WTC11 (cell line): ENCODE data around the gene ZNF723. TPM values are rescaled to one million over a fixed set of nuclear protein-coding genes. Genes with fewer than 3 reads are reported as not detected.

Source experiments
- ATAC-seq: fragments of 200-7000 bp; cut with Tn5 transposase; 2 replicates; pipeline ENCODE4 v1.10.0; 2021; ENCODE audit warnings: mild to moderate bottlenecking, moderate library complexity
- CTCF ChIA-PET: fragments of 300-600 bp; sonication (Branson Sonifier 250); formaldehyde crosslinking; loops from one replicate; lab custom pipeline; 2021; ENCODE audit warnings: antibody characterized with exemption; lab: Charles Lee
- POLR2A ChIA-PET: fragments of 350-600 bp; sonication (Branson Sonifier 250); formaldehyde crosslinking; loops from one replicate; lab custom pipeline; 2021; ENCODE audit warnings: antibody characterized with exemption; lab: Charles Lee
- DNase-seq: peaks from one replicate; pipeline ENCODE4 v3.0.0; 2021; ENCODE audit warnings: low spot score
- H3K27ac Mint-ChIP-seq: 2 replicates; pipeline ENCODE4 v1.8.0; 2021; ENCODE audit warnings: mixed read lengths
- H3K27me3 Mint-ChIP-seq: 2 replicates; pipeline ENCODE4 v1.8.0; 2021; ENCODE audit warnings: low read depth, mild to moderate bottlenecking, moderate library complexity, mixed read lengths
- H3K36me3 Mint-ChIP-seq: 2 replicates; pipeline ENCODE4 v1.8.0; 2021; ENCODE audit warnings: mixed read lengths
- H3K4me1 Mint-ChIP-seq: 2 replicates; pipeline ENCODE4 v1.8.0; 2022; ENCODE audit warnings: mixed read lengths
- H3K4me3 Mint-ChIP-seq: 2 replicates; pipeline ENCODE4 v1.8.0; 2021; ENCODE audit warnings: mild to moderate bottlenecking, moderate library complexity, mixed read lengths
- H3K9me3 Mint-ChIP-seq: 2 replicates; pipeline ENCODE4 v1.8.0; 2021; ENCODE audit warnings: mixed read lengths
- PRRX2 ChIP-seq: fragments of 250-450 bp; sonication (Bioruptor Pico); IDR thresholded peaks from 2 replicates; pipeline ENCODE4 v1.8.0; 2021; ENCODE audit warnings: mild to moderate bottlenecking
- RORB ChIP-seq: fragments of 250-450 bp; sonication (Bioruptor Pico); IDR thresholded peaks from 2 replicates; pipeline ENCODE4 v1.9.0; 2021; ENCODE audit warnings: mild to moderate bottlenecking
- ZBTB21 ChIP-seq: sonication (generic); formaldehyde crosslinking; IDR thresholded peaks from 2 replicates; pipeline ENCODE4 v1.8.1; 2023; ENCODE audit warnings: mild to moderate bottlenecking, missing genetic modification reagents, borderline replicate concordance
- ZNF263 ChIP-seq: sonication (generic); formaldehyde crosslinking; IDR thresholded peaks from 2 replicates; pipeline ENCODE4 v1.8.1; 2022; ENCODE audit warnings: low read depth, mild to moderate bottlenecking, moderate library complexity, missing genetic modification reagents
- total RNA-seq: library from RNA; stranded (reverse); gene quantifications from 3 replicates; pipeline ENCODE4 v1.2.3, GENCODE V29; 2021
- TF ChIP-seq, protein P1 (sequence below): sonication (generic); formaldehyde crosslinking; conservative IDR thresholded peaks from 2 replicates; pipeline ENCODE4 v1.8.1; 2022; ENCODE audit warnings: mild to moderate bottlenecking, missing genetic modification reagents
- TF ChIP-seq, protein P2 (sequence below): sonication (generic); formaldehyde crosslinking; IDR thresholded peaks from 2 replicates; pipeline ENCODE4 v1.8.1; 2022; ENCODE audit warnings: missing genetic modification reagents, borderline replicate concordance
- TF ChIP-seq, protein P3 (sequence below): sonication (generic); formaldehyde crosslinking; IDR thresholded peaks from 2 replicates; pipeline ENCODE4 v1.8.1; 2022; ENCODE audit warnings: low read depth, mild to moderate bottlenecking, moderate library complexity, missing genetic modification reagents, borderline replicate concordance
- TF ChIP-seq, protein P4 (sequence below): fragments of 250-450 bp; sonication (Bioruptor Pico); IDR thresholded peaks from 2 replicates; pipeline ENCODE4 v1.9.0; 2021; ENCODE audit warnings: mild to moderate bottlenecking, borderline replicate concordance
- TF ChIP-seq, protein P5 (sequence below): sonication (generic); formaldehyde crosslinking; IDR thresholded peaks from 2 replicates; pipeline ENCODE4 v1.8.0; 2023; ENCODE audit warnings: mild to moderate bottlenecking, missing genetic modification reagents

ZNF723 gene
- total RNA-seq, 1 experiment from 2014 or later: not detected

DNA sequence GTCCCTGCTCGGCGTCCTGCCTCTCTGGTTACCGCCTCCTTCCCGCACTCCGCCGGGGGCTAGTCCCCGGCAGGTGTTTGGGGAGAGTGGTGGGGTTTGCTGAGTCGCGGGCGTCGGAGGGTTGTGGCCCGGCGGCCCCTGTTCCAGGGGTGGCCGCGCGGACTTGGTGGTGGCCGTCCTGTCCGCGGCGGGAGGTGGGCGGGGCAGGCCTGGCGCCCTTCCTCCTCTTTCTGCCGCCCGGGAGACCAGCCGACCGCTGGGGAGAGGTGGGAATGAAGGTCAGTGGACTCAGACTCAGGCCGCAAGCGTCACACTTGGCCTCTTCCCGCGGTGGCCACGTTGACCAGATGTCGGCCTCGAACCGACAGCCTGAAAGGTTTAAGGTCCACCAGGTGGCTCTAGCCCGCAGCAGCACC lies 61.8 kb downstream of the ZNF723 start:
- no peak for DNase-seq
- POLR2A ChIA-PET: no interaction called here
- peaks cover 43% of the 10 kb centered on the region for H3K36me3 Mint-ChIP-seq
- TF ChIP-seq, protein P1, sequence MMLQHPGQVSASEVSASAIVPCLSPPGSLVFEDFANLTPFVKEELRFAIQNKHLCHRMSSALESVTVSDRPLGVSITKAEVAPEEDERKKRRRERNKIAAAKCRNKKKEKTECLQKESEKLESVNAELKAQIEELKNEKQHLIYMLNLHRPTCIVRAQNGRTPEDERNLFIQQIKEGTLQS: no peak
- TF ChIP-seq, protein P2, sequence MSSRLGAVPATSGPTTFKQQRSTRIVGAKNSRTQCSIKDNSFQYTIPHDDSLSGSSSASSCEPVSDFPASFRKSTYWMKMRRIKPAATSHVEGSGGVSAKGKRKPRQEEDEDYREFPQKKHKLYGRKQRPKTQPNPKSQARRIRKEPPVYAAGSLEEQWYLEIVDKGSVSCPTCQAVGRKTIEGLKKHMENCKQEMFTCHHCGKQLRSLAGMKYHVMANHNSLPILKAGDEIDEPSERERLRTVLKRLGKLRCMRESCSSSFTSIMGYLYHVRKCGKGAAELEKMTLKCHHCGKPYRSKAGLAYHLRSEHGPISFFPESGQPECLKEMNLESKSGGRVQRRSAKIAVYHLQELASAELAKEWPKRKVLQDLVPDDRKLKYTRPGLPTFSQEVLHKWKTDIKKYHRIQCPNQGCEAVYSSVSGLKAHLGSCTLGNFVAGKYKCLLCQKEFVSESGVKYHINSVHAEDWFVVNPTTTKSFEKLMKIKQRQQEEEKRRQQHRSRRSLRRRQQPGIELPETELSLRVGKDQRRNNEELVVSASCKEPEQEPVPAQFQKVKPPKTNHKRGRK (CRISPR knock-in tag): no peak
- TF ChIP-seq, protein P3, sequence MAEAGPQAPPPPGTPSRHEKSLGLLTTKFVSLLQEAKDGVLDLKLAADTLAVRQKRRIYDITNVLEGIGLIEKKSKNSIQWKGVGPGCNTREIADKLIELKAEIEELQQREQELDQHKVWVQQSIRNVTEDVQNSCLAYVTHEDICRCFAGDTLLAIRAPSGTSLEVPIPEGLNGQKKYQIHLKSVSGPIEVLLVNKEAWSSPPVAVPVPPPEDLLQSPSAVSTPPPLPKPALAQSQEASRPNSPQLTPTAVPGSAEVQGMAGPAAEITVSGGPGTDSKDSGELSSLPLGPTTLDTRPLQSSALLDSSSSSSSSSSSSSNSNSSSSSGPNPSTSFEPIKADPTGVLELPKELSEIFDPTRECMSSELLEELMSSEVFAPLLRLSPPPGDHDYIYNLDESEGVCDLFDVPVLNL: no peak
- no peak for TF ChIP-seq PRRX2 (CRISPR knock-in tag)
- TF ChIP-seq, protein P4, sequence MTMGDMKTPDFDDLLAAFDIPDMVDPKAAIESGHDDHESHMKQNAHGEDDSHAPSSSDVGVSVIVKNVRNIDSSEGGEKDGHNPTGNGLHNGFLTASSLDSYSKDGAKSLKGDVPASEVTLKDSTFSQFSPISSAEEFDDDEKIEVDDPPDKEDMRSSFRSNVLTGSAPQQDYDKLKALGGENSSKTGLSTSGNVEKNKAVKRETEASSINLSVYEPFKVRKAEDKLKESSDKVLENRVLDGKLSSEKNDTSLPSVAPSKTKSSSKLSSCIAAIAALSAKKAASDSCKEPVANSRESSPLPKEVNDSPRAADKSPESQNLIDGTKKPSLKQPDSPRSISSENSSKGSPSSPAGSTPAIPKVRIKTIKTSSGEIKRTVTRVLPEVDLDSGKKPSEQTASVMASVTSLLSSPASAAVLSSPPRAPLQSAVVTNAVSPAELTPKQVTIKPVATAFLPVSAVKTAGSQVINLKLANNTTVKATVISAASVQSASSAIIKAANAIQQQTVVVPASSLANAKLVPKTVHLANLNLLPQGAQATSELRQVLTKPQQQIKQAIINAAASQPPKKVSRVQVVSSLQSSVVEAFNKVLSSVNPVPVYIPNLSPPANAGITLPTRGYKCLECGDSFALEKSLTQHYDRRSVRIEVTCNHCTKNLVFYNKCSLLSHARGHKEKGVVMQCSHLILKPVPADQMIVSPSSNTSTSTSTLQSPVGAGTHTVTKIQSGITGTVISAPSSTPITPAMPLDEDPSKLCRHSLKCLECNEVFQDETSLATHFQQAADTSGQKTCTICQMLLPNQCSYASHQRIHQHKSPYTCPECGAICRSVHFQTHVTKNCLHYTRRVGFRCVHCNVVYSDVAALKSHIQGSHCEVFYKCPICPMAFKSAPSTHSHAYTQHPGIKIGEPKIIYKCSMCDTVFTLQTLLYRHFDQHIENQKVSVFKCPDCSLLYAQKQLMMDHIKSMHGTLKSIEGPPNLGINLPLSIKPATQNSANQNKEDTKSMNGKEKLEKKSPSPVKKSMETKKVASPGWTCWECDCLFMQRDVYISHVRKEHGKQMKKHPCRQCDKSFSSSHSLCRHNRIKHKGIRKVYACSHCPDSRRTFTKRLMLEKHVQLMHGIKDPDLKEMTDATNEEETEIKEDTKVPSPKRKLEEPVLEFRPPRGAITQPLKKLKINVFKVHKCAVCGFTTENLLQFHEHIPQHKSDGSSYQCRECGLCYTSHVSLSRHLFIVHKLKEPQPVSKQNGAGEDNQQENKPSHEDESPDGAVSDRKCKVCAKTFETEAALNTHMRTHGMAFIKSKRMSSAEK (CRISPR knock-in tag): no peak
- TF ChIP-seq, all 79 proteins: peak for 0
- no peak overlapping the region for H3K27ac Mint-ChIP-seq
- H3K4me1 Mint-ChIP-seq: no peaks in the 10 kb centered on the region
- no peak for ATAC-seq
- peaks cover 7% of the 10 kb centered on the region; the same call in 1 of the 2 replicates for H3K27me3 Mint-ChIP-seq
- H3K4me3 Mint-ChIP-seq: no peak overlapping the region
- H3K9me3 Mint-ChIP-seq: peaks cover 61% of the 10 kb centered on the region
- CTCF ChIA-PET: no interaction called here

DNA sequence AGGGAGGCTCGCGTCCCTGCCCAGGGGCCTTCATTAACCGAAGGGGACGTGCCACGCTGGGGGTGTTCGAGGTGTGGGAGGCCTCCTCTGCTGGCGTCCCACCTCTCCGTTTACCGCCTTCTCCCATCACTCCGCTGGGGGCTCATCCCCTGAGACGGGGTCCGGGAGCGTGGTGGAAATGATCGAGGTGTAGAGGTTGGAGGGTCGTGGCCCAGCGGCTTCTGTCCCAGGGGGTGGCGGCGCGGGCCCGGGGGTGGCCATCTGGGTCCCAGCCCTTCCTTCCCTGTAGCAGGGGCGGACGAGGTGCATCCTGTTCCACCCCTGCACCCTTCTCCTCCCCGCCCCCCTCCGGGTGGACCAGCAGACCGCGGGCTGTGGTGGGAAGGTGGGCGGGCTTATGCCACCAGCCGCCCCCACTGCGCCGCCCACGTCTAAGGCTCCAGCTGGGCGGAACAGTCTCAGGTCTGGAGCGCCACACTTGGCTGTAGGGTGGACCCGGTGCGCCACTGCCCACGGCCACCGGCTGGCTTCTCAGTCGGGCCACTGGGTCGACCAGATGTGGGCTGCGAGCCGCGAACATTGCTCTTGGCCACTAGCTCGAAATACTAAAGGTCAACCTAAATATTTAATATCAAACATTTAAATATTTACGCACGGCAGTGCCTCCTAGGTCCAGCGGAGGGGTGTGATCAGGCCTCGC lies 69.5 kb downstream of the ZNF723 start:
- Mint-ChIP-seq H3K9me3 (peaks cover 83% of the 10 kb centered on the region), H3K4me3 (no peak overlapping the region), H3K27ac (no peak overlapping the region), H3K4me1 (no peaks in the 10 kb centered on the region), H3K27me3 (peaks cover 11% of the 10 kb centered on the region; the same call in 1 of the 2 replicates), H3K36me3 (peaks cover 65% of the 10 kb centered on the region)
- TF ChIP-seq ZNF263 (CRISPR knock-in tag) (no peak), RORB (CRISPR knock-in tag) (no peak), ZBTB21 (CRISPR knock-in tag) (no peak)
- TF ChIP-seq, protein P5, sequence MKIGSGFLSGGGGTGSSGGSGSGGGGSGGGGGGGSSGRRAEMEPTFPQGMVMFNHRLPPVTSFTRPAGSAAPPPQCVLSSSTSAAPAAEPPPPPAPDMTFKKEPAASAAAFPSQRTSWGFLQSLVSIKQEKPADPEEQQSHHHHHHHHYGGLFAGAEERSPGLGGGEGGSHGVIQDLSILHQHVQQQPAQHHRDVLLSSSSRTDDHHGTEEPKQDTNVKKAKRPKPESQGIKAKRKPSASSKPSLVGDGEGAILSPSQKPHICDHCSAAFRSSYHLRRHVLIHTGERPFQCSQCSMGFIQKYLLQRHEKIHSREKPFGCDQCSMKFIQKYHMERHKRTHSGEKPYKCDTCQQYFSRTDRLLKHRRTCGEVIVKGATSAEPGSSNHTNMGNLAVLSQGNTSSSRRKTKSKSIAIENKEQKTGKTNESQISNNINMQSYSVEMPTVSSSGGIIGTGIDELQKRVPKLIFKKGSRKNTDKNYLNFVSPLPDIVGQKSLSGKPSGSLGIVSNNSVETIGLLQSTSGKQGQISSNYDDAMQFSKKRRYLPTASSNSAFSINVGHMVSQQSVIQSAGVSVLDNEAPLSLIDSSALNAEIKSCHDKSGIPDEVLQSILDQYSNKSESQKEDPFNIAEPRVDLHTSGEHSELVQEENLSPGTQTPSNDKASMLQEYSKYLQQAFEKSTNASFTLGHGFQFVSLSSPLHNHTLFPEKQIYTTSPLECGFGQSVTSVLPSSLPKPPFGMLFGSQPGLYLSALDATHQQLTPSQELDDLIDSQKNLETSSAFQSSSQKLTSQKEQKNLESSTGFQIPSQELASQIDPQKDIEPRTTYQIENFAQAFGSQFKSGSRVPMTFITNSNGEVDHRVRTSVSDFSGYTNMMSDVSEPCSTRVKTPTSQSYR (CRISPR knock-in tag): no peak
- CTCF ChIA-PET: no interaction called here
- no peak for DNase-seq
- POLR2A ChIA-PET: no interaction called here
- ATAC-seq: no peak

Other genes starting within 250 kb of the ZNF723 start
- 0.09 to 0.17 TPM (median 0.11 TPM) in 3 replicates for gene ZNF492, start 198.0 kb upstream of the ZNF723 start, total RNA-seq
- 0.02 to 0.05 TPM in 2 of 3 replicates, not detected in the other for gene ZNF99, start 48.1 kb upstream of the ZNF723 start, total RNA-seq
- not detected in 3 replicates for gene ZNF728, start 170.9 kb downstream of the ZNF723 start, total RNA-seq